PC-3 (cell line): ENCODE measurements around the gene ATP10A. TPM values are rescaled to one million over a fixed set of nuclear protein-coding genes. Genes with fewer than 3 reads are reported as not detected.

Source experiments
- ATAC-seq: fragments of 200-7000 bp; cut with Tn5 transposase; 2 replicates; pipeline ENCODE4 v1.9.1; 2020; ENCODE audit warnings: mild to moderate bottlenecking, moderate library complexity
- BruUV-seq: library from RNA; stranded (reverse); fragments of 400-500 nt; replicated peaks from 2 replicates; lab custom pipeline; 2021; lab: Mats Ljungman, UMichigan
- CTCF ChIA-PET: fragments of 300-600 bp; sonication (Branson Sonifier 250); formaldehyde crosslinking; loops from one replicate; lab custom pipeline; 2022; ENCODE audit warnings: antibody characterized with exemption; lab: Charles Lee
- POLR2A ChIA-PET: fragments of 300-600 bp; sonication (Branson Sonifier 250); formaldehyde crosslinking; loops from one replicate; lab custom pipeline; 2022; ENCODE audit warnings: antibody characterized with exemption; ENCODE audit not compliant: unreplicated experiment; lab: Charles Lee
- DNase-seq: peaks from one replicate; pipeline ENCODE4 v3.0.0-alpha.2; 2015
- H2AFZ ChIP-seq: fragments of 300-600 bp; sonication (generic); 2 replicates; pipeline ENCODE4 v1.6.0; 2016; ENCODE audit warnings: antibody characterized with exemption, low read length
- H3F3A ChIP-seq: fragments of 300-600 bp; sonication (generic); one replicate; pipeline ENCODE4 v1.6.0; 2017; ENCODE audit warnings: antibody characterized with exemption, low read length, control low read depth, mild to moderate bottlenecking; ENCODE audit not compliant: unreplicated experiment
- H3K27ac ChIP-seq: fragments of 300-600 bp; sonication (generic); 2 replicates; pipeline ENCODE4 v1.5.1; 2016; ENCODE audit warnings: mild to moderate bottlenecking, low read length
- H3K27me3 ChIP-seq: fragments of 300-600 bp; sonication (generic); 2 replicates; pipeline ENCODE4 v1.6.1; 2016; ENCODE audit warnings: low read length, mixed read lengths
- H3K36me3 ChIP-seq: fragments of 300-600 bp; sonication (generic); 2 replicates; pipeline ENCODE4 v1.6.1; 2016; ENCODE audit warnings: low read depth, mixed run types, low read length, mixed read lengths
- H3K4me1 ChIP-seq: fragments of 300-600 bp; sonication (generic); 2 replicates; pipeline ENCODE4 v1.5.1; 2016; ENCODE audit warnings: low read length; ENCODE audit not compliant: insufficient read depth
- H3K4me2 ChIP-seq: fragments of 300-600 bp; sonication (generic); 2 replicates; pipeline ENCODE4 v1.6.0; 2016; ENCODE audit warnings: low read length
- H3K4me3 ChIP-seq: fragments of 300-600 bp; sonication (generic); 2 replicates; pipeline ENCODE4 v1.5.1; 2016; ENCODE audit warnings: mild to moderate bottlenecking, low read length, mixed read lengths
- H3K79me2 ChIP-seq: fragments of 300-600 bp; sonication (generic); 2 replicates; pipeline ENCODE4 v1.6.1; 2017; ENCODE audit warnings: low read length, mixed read lengths
- H3K9ac ChIP-seq: fragments of 300-600 bp; sonication (generic); 2 replicates; pipeline ENCODE4 v1.6.0; 2016; ENCODE audit warnings: mild to moderate bottlenecking, low read length
- H3K9me2 ChIP-seq: fragments of 300-600 bp; sonication (generic); replicated peaks from 2 replicates; pipeline ENCODE4 v1.6.1; 2016; ENCODE audit warnings: mixed run types, low read length, mixed read lengths
- H3K9me3 ChIP-seq: fragments of 300-600 bp; sonication (generic); 2 replicates; pipeline ENCODE4 v1.6.1; 2016; ENCODE audit warnings: low read length, mixed read lengths
- H4K20me1 ChIP-seq: fragments of 300-600 bp; sonication (generic); 2 replicates; pipeline ENCODE4 v1.6.1; 2016; ENCODE audit warnings: low read length, mixed read lengths
- CTCF ChIP-seq: fragments of 300-600 bp; sonication (generic); conservative IDR thresholded peaks from 2 replicates; pipeline ENCODE4 v1.5.1; 2017; ENCODE audit warnings: antibody characterized with exemption, low read depth, mild to moderate bottlenecking, low read length
- EZH2 ChIP-seq: fragments of 300-600 bp; sonication (generic); IDR thresholded peaks from one replicate; pipeline ENCODE4 v1.6.1; 2017; ENCODE audit warnings: antibody characterized with exemption, mild to moderate bottlenecking, low read length; ENCODE audit not compliant: unreplicated experiment
- EZH2phosphoT487 ChIP-seq: fragments of 300-600 bp; sonication (generic); IDR thresholded peaks from 2 replicates; pipeline ENCODE4 v1.6.1; 2018; ENCODE audit warnings: mild to moderate bottlenecking, antibody characterized with exemption, low read length, borderline replicate concordance
- intact Hi-C: fragments of 100-400 bp; cut with micrococcal nuclease; formaldehyde crosslinking; loops from 2 replicates; pipeline ENCODE4 v1.9.0; 2023
- total RNA-seq: library from RNA; depleted of rRNA; stranded (reverse); fragments of >200 nt; gene quantifications from 2 replicates; pipeline ENCODE4 v1.2.3, GENCODE V29; 2014

The ATP10A gene
- total RNA-seq, 1 experiment from 2014 or later = 2.6 TPM

- Histone ChIP-seq H3K4me1 (no peaks in the 10 kb centered on the region), H3K79me2 (no peaks in the 10 kb centered on the region), H3K4me3 (no peak overlapping the region), H3K27ac (no peak overlapping the region), H2AFZ (no peak overlapping the region), H3K36me3 (no peaks in the 10 kb centered on the region), H3F3A (no peaks in the 10 kb centered on the region), H4K20me1 (no peaks in the 10 kb centered on the region), H3K9me2 (no peaks in the 10 kb centered on the region), H3K27me3 (no peaks in the 10 kb centered on the region), H3K4me2 (no peak overlapping the region), H3K9me3 (no peaks in the 10 kb centered on the region), H3K9ac (no peak overlapping the region)
- ATAC-seq = no peak
- POLR2A ChIA-PET = no interaction called here
- no peak for DNase-seq
- intact Hi-C loops = no loop called here
- TF ChIP-seq EZH2 (no peak), EZH2phosphoT487 (no peak), CTCF (no peak)
- CTCF ChIA-PET = no interaction called here
- BruUV-seq = no TSS peak
Observed at GRCh38 chr15:25705433-25706115, 157.6 kb downstream of the ATP10A start.

GRCh38 chr15:25703726-25704125 is 159.4 kb downstream of the ATP10A start:
- Histone ChIP-seq H3K4me3 (no peak overlapping the region), H3K9me2 (no peaks in the 10 kb centered on the region), H3K36me3 (no peaks in the 10 kb centered on the region), H3K79me2 (no peaks in the 10 kb centered on the region), H3F3A (no peaks in the 10 kb centered on the region), H3K27me3 (no peaks in the 10 kb centered on the region), H3K9ac (no peak overlapping the region), H3K9me3 (no peaks in the 10 kb centered on the region), H3K4me1 (no peaks in the 10 kb centered on the region), H3K27ac (no peak overlapping the region), H4K20me1 (no peaks in the 10 kb centered on the region), H3K4me2 (no peak overlapping the region), H2AFZ (no peak overlapping the region)
- intact Hi-C loops = no loop called here
- DNase-seq (no peak), ATAC-seq (no peak)
- ChIA-PET POLR2A (no interaction called here), CTCF (no interaction called here)
- TF ChIP-seq EZH2 = no peak
- TF ChIP-seq CTCF = no peak
- no peak for TF ChIP-seq EZH2phosphoT487
- no TSS peak for BruUV-seq

GRCh38 chr15:25701721-25702465 is 161.2 kb downstream of the ATP10A start:
- intact Hi-C loops = no loop called here
- Histone ChIP-seq H3K27me3 (no peaks in the 10 kb centered on the region), H3K27ac (no peak overlapping the region), H3F3A (no peaks in the 10 kb centered on the region), H3K9me3 (no peaks in the 10 kb centered on the region), H3K4me1 (no peaks in the 10 kb centered on the region), H3K9me2 (no peaks in the 10 kb centered on the region), H2AFZ (no peak overlapping the region), H3K79me2 (no peaks in the 10 kb centered on the region), H4K20me1 (no peaks in the 10 kb centered on the region), H3K36me3 (no peaks in the 10 kb centered on the region), H3K4me3 (no peak overlapping the region), H3K9ac (no peak overlapping the region), H3K4me2 (no peak overlapping the region)
- DNase-seq (no peak), ATAC-seq (no peak)
- ChIA-PET CTCF (no interaction called here), POLR2A (no interaction called here)
- TF ChIP-seq CTCF (no peak), EZH2 (no peak), EZH2phosphoT487 (no peak)
- BruUV-seq = no TSS peak
